NCI-H446 (cell line): ENCODE results near the gene CHI3L1.
"Not testable (repeated sequence)": the region's sequence is repeated elsewhere in the genome, so short reads cannot be mapped to it uniquely, and the experiment has no call there.

ENCODE experiments used
- DNase-seq, 2 experiments: peaks; one replicate each; lab custom pipeline; 2025; lab: John Stamatoyannopoulos, UW

The CHI3L1 gene

DNA sequence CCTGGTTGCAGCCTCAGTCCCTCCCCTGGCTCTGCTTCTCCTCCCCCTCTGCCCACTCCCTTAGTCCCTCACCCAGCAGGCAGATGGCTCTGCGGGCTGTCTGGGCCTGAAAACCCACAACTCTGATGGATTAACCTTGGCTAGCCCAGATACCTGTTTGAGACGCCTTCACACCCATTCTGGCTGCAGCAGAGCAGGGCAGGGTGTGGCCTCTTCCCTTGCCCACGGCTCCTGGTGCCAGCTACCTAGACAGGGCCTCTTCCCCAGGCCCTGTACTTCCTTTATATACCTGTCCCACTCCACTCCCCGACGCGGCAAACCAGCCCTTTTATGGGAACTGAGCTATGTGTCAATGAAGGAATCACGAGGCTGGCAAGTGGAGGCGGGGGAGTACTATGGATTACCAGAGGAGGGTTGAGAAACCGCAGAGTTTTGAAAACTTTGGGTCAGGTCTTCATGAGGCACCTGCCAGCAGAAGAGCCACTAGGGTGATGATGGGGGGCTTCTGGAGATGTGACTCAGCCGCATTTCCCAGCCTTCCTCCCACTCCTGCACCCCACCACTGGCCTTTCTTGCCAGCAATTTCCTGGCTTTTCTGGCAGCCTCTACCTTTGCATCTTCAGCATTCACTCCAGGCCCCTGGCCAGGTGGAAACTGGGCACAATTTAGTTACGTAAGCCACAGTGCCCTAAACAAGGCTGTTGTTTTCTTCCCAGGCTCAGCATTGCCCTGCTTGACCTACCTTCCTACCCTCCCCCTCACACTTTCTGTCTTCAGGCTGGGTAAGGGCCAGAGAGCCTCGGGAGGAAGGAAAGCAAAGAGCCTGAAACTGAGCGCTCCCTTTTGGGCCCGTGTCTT, at the start of gene CHI3L1:
Gene CHI3L1 (minus strand): TSS at position 259 of the 858 bp plus-strand sequence. CDS start 81 bp downstream, at position 178.
- no peak for DNase-seq

- DNase-seq = not testable (repeated sequence)
Observed at GRCh38 chr1:203234901-203235300, 48.4 kb upstream of the CHI3L1 start.

- DNase-seq = no peak
Observed at GRCh38 chr1:203229471-203230135, 43.1 kb upstream of the CHI3L1 start, which contains the start of gene CHIT1. TSS of gene CHIT1 (minus strand) at chr1:203229673. CDS start at chr1:203229636, 37 bp downstream.

GRCh38 chr1:203228670-203229069, 42.2 kb upstream of the CHI3L1 start:
- no peak for DNase-seq

- no peak for DNase-seq
Observed at GRCh38 chr1:203227371-203228083, 41.0 kb upstream of the CHI3L1 start.

- DNase-seq = no peak
Observed at GRCh38 chr1:203225071-203225470, 38.6 kb upstream of the CHI3L1 start.

- DNase-seq = no peak
Observed at GRCh38 chr1:203223012-203223775, 36.7 kb upstream of the CHI3L1 start.

GRCh38 chr1:203219934-203220333, 33.4 kb upstream of the CHI3L1 start:
- no peak for DNase-seq

DNA sequence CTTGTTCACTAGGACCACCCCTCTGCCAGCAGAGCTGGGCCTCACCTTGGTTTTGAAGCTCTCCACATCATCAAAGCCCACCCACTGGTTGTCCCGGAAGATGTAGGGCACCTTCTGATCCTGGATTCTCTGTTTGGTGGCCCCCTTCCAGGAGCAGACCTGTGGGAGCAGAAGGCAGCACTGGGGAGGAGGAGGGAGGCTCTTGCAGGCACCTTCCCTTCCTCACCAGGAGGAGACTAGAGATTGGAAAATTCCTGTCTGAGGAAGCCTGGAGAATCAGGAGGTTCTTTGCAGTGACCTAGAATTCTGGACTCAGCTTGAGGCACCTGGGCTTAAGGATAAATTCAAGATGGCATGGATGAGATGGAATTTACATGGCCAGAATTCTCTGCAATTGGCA, 32.7 kb upstream of the CHI3L1 start:
- no peak for DNase-seq

GRCh38 chr1:203217668-203218067, 31.2 kb upstream of the CHI3L1 start:
- DNase-seq = no peak

- no peak for DNase-seq
Observed at GRCh38 chr1:203217139-203217655, 30.7 kb upstream of the CHI3L1 start.

GRCh38 chr1:203216274-203217138, 30.0 kb upstream of the CHI3L1 start:
- DNase-seq = peak; percentile 60 to 85

- DNase-seq = no peak
Observed at GRCh38 chr1:203215573-203215972, 29.1 kb upstream of the CHI3L1 start.

DNA sequence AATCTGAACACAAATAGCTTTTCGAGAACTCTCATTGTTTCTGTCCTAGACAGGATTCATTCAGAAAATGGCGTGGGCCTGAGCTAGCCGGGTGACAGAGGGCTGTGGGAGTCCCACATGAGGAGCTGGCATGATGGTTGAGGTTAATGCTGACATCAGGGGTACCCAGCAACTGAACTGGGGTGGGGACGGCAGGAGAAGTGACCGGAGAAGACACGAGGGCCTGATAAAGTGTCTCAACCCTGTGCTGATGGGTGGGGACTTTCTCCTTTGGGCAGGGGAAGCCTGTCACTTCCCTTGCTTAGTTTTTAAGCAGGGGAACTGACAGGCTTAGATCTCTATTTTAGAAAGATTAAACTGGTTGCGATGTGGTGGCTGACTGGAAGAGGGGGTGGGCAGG, 28.4 kb upstream of the CHI3L1 start:
- DNase-seq = no peak

GRCh38 chr1:203213126-203213525, 26.6 kb upstream of the CHI3L1 start:
- no peak for DNase-seq

GRCh38 chr1:203211812-203212211, 25.3 kb upstream of the CHI3L1 start:
- DNase-seq = no peak

DNA sequence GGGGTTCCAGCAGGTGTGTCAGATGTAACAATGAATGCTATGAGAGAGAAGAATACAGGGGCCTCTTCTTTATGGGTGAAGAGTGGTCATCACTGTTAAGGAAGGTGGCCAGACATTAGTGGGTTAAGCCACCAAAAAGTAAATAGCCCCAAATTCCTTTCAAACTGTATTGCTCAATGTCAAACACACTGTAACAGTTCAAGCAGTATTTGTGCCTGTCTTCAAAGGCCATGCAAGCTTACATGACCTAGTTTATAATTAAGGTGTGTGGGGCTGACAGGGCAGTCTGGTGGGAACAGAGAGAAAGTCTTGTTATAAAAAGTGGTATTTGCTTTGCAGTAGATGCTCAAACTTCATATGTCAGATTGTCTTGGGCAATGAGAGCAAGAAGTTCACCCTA, 24.5 kb upstream of the CHI3L1 start:
- no peak for DNase-seq

GRCh38 chr1:203210350-203210749, 23.8 kb upstream of the CHI3L1 start:
- DNase-seq = no peak

DNA sequence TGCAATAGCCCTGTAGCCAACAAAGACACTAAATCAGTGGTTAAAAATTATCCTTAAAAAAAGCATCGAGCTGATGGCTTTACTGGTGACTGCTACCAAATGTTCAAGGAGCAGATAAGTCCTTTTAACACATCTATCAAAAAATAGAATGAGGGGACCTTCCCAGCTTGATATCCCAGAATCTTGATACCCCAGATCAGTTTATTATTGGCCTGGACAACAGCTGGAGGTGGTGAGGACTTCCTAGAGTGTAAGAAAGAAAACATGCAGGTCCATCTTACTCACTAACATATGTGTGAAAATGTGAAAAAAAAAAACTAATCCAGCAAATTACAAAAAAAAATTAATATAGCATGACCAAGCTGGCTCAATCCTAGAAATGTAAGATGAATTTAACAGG, 21.7 kb upstream of the CHI3L1 start:
- DNase-seq = no peak

DNA sequence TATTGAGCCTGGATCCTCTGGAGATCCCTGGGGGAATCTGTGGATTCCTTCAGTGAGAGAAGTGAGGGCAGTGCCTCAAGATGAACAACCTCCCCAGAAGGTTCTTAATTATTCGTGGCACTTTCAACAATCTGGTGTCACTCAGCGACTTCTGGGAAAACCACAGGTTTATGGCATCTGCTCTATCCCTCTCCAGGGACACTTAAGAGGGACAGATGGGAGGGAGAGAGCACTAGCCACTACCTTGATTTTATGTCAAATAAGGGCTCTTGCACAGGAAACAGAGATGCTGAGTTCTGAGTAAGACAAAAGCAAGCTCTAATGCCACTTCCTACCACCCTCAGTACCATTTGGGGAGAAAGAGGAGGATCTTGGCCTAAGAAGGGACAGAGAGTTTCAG, 21.2 kb upstream of the CHI3L1 start:
- DNase-seq = no peak
